ENCODE data around the gene APOOL. TPM values are rescaled to one million over a fixed set of nuclear protein-coding genes. Genes with fewer than 3 reads are reported as not detected.
"Not testable (repeated sequence)": the region's sequence is repeated elsewhere in the genome, so short reads cannot be mapped to it uniquely, and the experiment has no call there.

Gene APOOL
- total and polyA plus RNA-seq, 8 donors: 2.3 to 26.3 (median 4.9) TPM

DNA sequence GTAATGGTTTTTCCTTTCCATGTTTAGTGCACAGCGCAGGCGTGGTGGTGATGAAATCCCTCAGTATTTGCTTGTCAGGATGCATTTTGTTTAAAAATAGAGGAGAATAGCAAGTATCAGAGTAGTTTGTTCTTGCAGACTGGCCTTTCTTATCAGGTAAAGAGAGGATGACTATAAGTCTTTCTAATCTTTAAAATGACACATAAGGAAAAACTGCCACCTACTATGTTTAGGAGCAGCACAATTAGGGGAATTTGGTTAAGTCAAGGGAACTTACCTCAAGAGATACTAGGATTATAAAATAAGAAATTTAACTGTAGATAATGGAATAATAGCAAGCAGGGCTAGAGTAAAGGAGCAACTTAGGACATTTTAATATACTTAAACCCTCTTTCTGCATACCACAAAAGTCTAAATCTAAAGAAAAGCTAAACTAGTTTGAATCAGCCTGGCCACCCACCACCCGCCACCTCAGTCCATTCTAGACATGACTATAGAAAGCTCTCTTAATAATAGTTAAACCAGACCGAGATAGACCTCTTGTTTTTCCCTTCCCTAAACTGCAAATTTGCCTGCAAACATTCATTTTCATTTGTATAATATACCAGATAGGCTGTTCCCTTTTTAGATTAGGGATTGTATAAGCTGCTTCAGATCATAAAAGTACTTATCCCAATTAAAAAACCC lies 62.0 kb downstream of the APOOL start:
- intact Hi-C loops (cut with DNase I; ENCODE audit: low total_unique reads): no loop called here
- Histone ChIP-seq H3K27ac (no peak overlapping the region), H3K36me3 (peaks cover 0 to 17% (median 7%) of the 10 kb centered on the region in 4 donors), H3K9me3 (peaks cover 0 to 6% (median 0%) of the 10 kb centered on the region in 4 donors), H3K27me3 (no peaks in the 10 kb centered on the region), H3K4me1 (no peaks in the 10 kb centered on the region), H3K4me3 (no peak overlapping the region)
- 56 to 74% (median 61%) methylated on average over 4 of the region's 4 CpGs for WGBS, 5 donors
- no peak for TF ChIP-seq CTCF (IDR thresholded peaks at IDR 0.05)
- TF ChIP-seq EP300 (IDR thresholded peaks at IDR 0.05): no peak
- no peak for TF ChIP-seq POLR2AphosphoS5 (IDR thresholded peaks at IDR 0.05)
- no peak for TF ChIP-seq POLR2A (IDR thresholded peaks at IDR 0.05)
- DNase-seq: no peak

GRCh38 chrX:85077247-85077646 lies 73.6 kb downstream of the APOOL start:
- H3K4me3 ChIP-seq; H3K27me3 ChIP-seq; H3K9me3 ChIP-seq; DNase-seq; intact Hi-C loops (cut with DNase I; ENCODE audit: low total_unique reads); H3K4me1 ChIP-seq; H3K27ac ChIP-seq: not testable (repeated sequence)
- H3K36me3 ChIP-seq: peaks cover 0 to 17% (median 9%) of the 10 kb centered on the region in 4 donors
- WGBS, 5 donors: 93 to 100% (median 96%) methylated on average over 1 of the region's 1 CpG

DNA sequence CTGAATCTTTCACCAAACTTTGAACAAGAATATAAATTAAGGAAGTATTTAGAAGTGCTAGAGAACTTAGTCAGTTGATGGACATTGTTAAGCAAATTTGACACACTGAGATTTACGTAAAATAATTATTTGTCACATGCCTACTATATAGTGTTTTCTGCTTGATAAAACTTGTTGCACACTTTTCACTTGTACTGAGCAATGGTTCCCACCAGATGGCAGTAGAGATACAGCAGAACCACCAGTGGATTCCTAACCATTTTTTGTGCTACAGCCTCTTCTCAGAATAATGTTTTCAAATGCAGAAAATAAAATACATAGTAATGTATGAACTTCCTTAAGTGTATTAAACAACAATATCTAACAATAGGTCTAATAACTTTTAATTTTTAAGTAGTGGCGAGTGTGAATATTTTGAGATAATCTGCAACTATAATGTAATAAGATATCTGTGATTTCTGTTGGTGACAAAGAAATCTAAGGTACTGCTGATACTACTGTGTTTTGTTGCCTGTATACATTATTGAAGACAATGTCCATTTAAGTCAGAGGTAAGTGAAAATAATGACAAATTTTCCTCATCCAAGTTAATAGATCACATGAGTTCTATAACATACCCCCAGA lies 81.2 kb downstream of the APOOL start:
- intact Hi-C loops (cut with DNase I; ENCODE audit: low total_unique reads): no loop called here
- H3K9me3 ChIP-seq: no peaks in the 10 kb centered on the region
- no peak overlapping the region for H3K4me3 ChIP-seq
- no peaks in the 10 kb centered on the region for H3K27me3 ChIP-seq
- 34 to 73% (median 64%) methylated on average over 2 of the region's 2 CpGs for WGBS, 5 donors
- peaks cover 0 to 13% (median 4%) of the 10 kb centered on the region in 4 donors for H3K36me3 ChIP-seq
- TF ChIP-seq POLR2A (IDR thresholded peaks at IDR 0.05) (no peak), POLR2AphosphoS5 (IDR thresholded peaks at IDR 0.05) (no peak), CTCF (IDR thresholded peaks at IDR 0.05) (peak in 4 of 7 experiments; percentile 40 to 66 (median 54))
- H3K4me1 ChIP-seq: no peaks in the 10 kb centered on the region
- H3K27ac ChIP-seq: no peak overlapping the region
- DNase-seq: peak in 1 of 2 donors; percentile 63

- 81 to 99% (median 94%) methylated on average over 3 to 5 of the region's 5 CpGs for WGBS, 5 donors
- TF ChIP-seq POLR2A (IDR thresholded peaks at IDR 0.05) (no peak), POLR2AphosphoS5 (IDR thresholded peaks at IDR 0.05) (no peak), EP300 (IDR thresholded peaks at IDR 0.05) (no peak), CTCF (IDR thresholded peaks at IDR 0.05) (no peak)
- no peaks in the 10 kb centered on the region for H3K4me1 ChIP-seq
- intact Hi-C loops (cut with DNase I; ENCODE audit: low total_unique reads): no loop called here
- H3K9me3 ChIP-seq: no peaks in the 10 kb centered on the region
- H3K27ac ChIP-seq: no peak overlapping the region
- H3K36me3 ChIP-seq: peaks cover 0 to 35% (median 10%) of the 10 kb centered on the region in 4 donors
- DNase-seq: no peak
- H3K27me3 ChIP-seq: peaks cover 0 to 3% (median 0%) of the 10 kb centered on the region in 3 donors
- no peak overlapping the region for H3K4me3 ChIP-seq
Observed at GRCh38 chrX:85089321-85089840, 85.7 kb downstream of the APOOL start.

GRCh38 chrX:85107407-85107806 lies 103.7 kb downstream of the APOOL start:
- Histone ChIP-seq H3K27ac (no peak overlapping the region), H3K27me3 (no peaks in the 10 kb centered on the region), H3K4me3 (no peak overlapping the region), H3K36me3 (no peaks in the 10 kb centered on the region), H3K4me1 (no peaks in the 10 kb centered on the region), H3K9me3 (no peaks in the 10 kb centered on the region)
- no peak for TF ChIP-seq EP300 (IDR thresholded peaks at IDR 0.05)
- no peak for TF ChIP-seq POLR2AphosphoS5 (IDR thresholded peaks at IDR 0.05)
- DNase-seq: no peak
- 75 to 92% (median 83%) methylated on average over 2 to 4 of the region's 4 CpGs for WGBS, 5 donors
- intact Hi-C loops (cut with DNase I; ENCODE audit: low total_unique reads): no loop called here

Data from stomach (tissue), 9 donors.